ENCODE results near the gene LBX1.

LBX1 gene

GRCh38 chr10:101225846-101226421 lies 3.3 kb downstream of the LBX1 start:
- FAIRE-seq (no peak), DNase-seq (ENCODE audit: insufficient read length, low spot score) (no peak)
- TF ChIP-seq POLR2A (IDR thresholded peaks at IDR 0.05; ENCODE audit: low read depth, low read length), result no peak

GRCh38 chr10:101224910-101225823 lies 4.1 kb downstream of the LBX1 start:
- DNase-seq (ENCODE audit: insufficient read length, low spot score) (no peak), FAIRE-seq (no peak)
- TF ChIP-seq POLR2A (IDR thresholded peaks at IDR 0.05; ENCODE audit: low read depth, low read length), result no peak

- DNase-seq (ENCODE audit: insufficient read length, low spot score), result no peak
- no peak for TF ChIP-seq POLR2A (IDR thresholded peaks at IDR 0.05; ENCODE audit: low read depth, low read length)
- no peak for FAIRE-seq
Observed at GRCh38 chr10:101224060-101224909, 5.0 kb downstream of the LBX1 start.

GRCh38 chr10:101223274-101224059 lies 5.8 kb downstream of the LBX1 start:
- DNase-seq (ENCODE audit: insufficient read length, low spot score) (no peak), FAIRE-seq (no peak)
- no peak for TF ChIP-seq POLR2A (IDR thresholded peaks at IDR 0.05; ENCODE audit: low read depth, low read length)

GRCh38 chr10:101222683-101223273 lies 6.5 kb downstream of the LBX1 start:
- TF ChIP-seq POLR2A (IDR thresholded peaks at IDR 0.05; ENCODE audit: low read depth, low read length), result no peak
- FAIRE-seq (no peak), DNase-seq (ENCODE audit: insufficient read length, low spot score) (no peak)

- no peak for TF ChIP-seq POLR2A (IDR thresholded peaks at IDR 0.05; ENCODE audit: low read depth, low read length)
- DNase-seq (ENCODE audit: insufficient read length, low spot score) (no peak), FAIRE-seq (no peak)
Observed at GRCh38 chr10:101221963-101222531, 7.2 kb downstream of the LBX1 start.

- DNase-seq (ENCODE audit: insufficient read length, low spot score) (no peak), FAIRE-seq (no peak)
- no peak for TF ChIP-seq POLR2A (IDR thresholded peaks at IDR 0.05; ENCODE audit: low read depth, low read length)
Observed at GRCh38 chr10:101221549-101221948, 7.7 kb downstream of the LBX1 start.

GRCh38 chr10:101219946-101220451 lies 9.3 kb downstream of the LBX1 start:
- no peak for TF ChIP-seq POLR2A (IDR thresholded peaks at IDR 0.05; ENCODE audit: low read depth, low read length)
- DNase-seq (ENCODE audit: insufficient read length, low spot score), result no peak
- FAIRE-seq, result no peak

GRCh38 chr10:101219139-101219945 lies 9.9 kb downstream of the LBX1 start:
- FAIRE-seq (no peak), DNase-seq (ENCODE audit: insufficient read length, low spot score) (no peak)
- no peak for TF ChIP-seq POLR2A (IDR thresholded peaks at IDR 0.05; ENCODE audit: low read depth, low read length)

- no peak for FAIRE-seq
- DNase-seq (ENCODE audit: insufficient read length, low spot score), result no peak
- TF ChIP-seq POLR2A (IDR thresholded peaks at IDR 0.05; ENCODE audit: low read depth, low read length), result no peak
Observed at GRCh38 chr10:101218351-101219138, 10.7 kb downstream of the LBX1 start.
